HG02642 (cell line): ENCODE results near the gene EYA4.
"Not testable (repeated sequence)": the region's sequence is repeated elsewhere in the genome, so short reads cannot be mapped to it uniquely, and the experiment has no call there.

Experiments used
- ATAC-seq: cut with Tn5 transposase; IDR thresholded peaks from one replicate; pipeline ENCODE4 v1.9.1; 2021; ENCODE audit warnings: mild to moderate bottlenecking; ENCODE audit not compliant: unreplicated experiment, poor library complexity

Gene EYA4

GRCh38 chr6:133394630-133395029 is 153.5 kb downstream of the EYA4 start:
- ATAC-seq, result no peak

GRCh38 chr6:133396233-133396983 is 155.3 kb downstream of the EYA4 start:
- ATAC-seq, result no peak

- ATAC-seq, result no peak
Observed at GRCh38 chr6:133396984-133397348, 155.8 kb downstream of the EYA4 start.

- ATAC-seq, result not testable (repeated sequence)
Observed at GRCh38 chr6:133397601-133398000, 156.4 kb downstream of the EYA4 start.

- ATAC-seq, result no peak
Observed at GRCh38 chr6:133399426-133399825, 158.3 kb downstream of the EYA4 start.

GRCh38 chr6:133404151-133404550 is 163.0 kb downstream of the EYA4 start:
- no peak for ATAC-seq

- ATAC-seq, result no peak
Observed at GRCh38 chr6:133404728-133405127, 163.6 kb downstream of the EYA4 start.

GRCh38 chr6:133407320-133408100 is 166.4 kb downstream of the EYA4 start:
- ATAC-seq, result no peak

GRCh38 chr6:133408132-133408531 is 167.0 kb downstream of the EYA4 start:
- ATAC-seq, result no peak

GRCh38 chr6:133408543-133408942 is 167.4 kb downstream of the EYA4 start:
- ATAC-seq, result no peak

- ATAC-seq, result no peak
Observed at GRCh38 chr6:133410638-133411435, 169.7 kb downstream of the EYA4 start.

GRCh38 chr6:133411757-133412156 is 170.6 kb downstream of the EYA4 start:
- ATAC-seq, result no peak

GRCh38 chr6:133415262-133415661 is 174.1 kb downstream of the EYA4 start:
- no peak for ATAC-seq

GRCh38 chr6:133418108-133418507 is 177.0 kb downstream of the EYA4 start:
- ATAC-seq, result no peak

GRCh38 chr6:133423242-133423641 is 182.1 kb downstream of the EYA4 start:
- no peak for ATAC-seq

- no peak for ATAC-seq
Observed at GRCh38 chr6:133424359-133424758, 183.2 kb downstream of the EYA4 start.

- ATAC-seq, result no peak
Observed at GRCh38 chr6:133426038-133426437, 184.9 kb downstream of the EYA4 start.

- no peak for ATAC-seq
Observed at GRCh38 chr6:133428295-133428694, 187.1 kb downstream of the EYA4 start.

- no peak for ATAC-seq
Observed at GRCh38 chr6:133430530-133430929, 189.4 kb downstream of the EYA4 start.

- ATAC-seq, result no peak
Observed at GRCh38 chr6:133431031-133431430, 189.9 kb downstream of the EYA4 start.
